Mucosa of stomach (tissue), 1 donor: ENCODE data around the gene FILIP1L.

Experiments used
- H3K27me3 ChIP-seq: one replicate; pipeline ENCODE4 v1.7.0; 2013; ENCODE audit warnings: mild to moderate bottlenecking, low read length; ENCODE audit not compliant: control insufficient read depth, insufficient read depth
- H3K36me3 ChIP-seq: one replicate; pipeline ENCODE4 v1.7.0; 2013; ENCODE audit warnings: low read length; ENCODE audit not compliant: control insufficient read depth, insufficient read depth
- H3K4me1 ChIP-seq: one replicate; pipeline ENCODE4 v1.7.0; 2013; ENCODE audit warnings: mild to moderate bottlenecking, low read length; ENCODE audit not compliant: control insufficient read depth, insufficient read depth
- H3K4me3 ChIP-seq: one replicate; pipeline ENCODE4 v1.7.0; 2013; ENCODE audit warnings: low read length
- H3K9ac ChIP-seq: one replicate; pipeline ENCODE4 v1.7.0; 2013; ENCODE audit warnings: mild to moderate bottlenecking, low read length, moderate library complexity
- H3K9me3 ChIP-seq: one replicate; pipeline ENCODE4 v1.7.0; 2013; ENCODE audit warnings: mild to moderate bottlenecking, low read length, moderate library complexity; ENCODE audit not compliant: control insufficient read depth
- donor health status: Pancreatic carcinoma.

Gene FILIP1L

GRCh38 chr3:100149713-100150415 lies 35.6 kb upstream of the FILIP1L start:
- no peak overlapping the region for H3K9ac ChIP-seq
- no peak overlapping the region for H3K4me3 ChIP-seq
- H3K27me3 ChIP-seq: no peaks in the 10 kb centered on the region
- no peaks in the 10 kb centered on the region for H3K36me3 ChIP-seq
- H3K4me1 ChIP-seq: peaks cover 12% of the 10 kb centered on the region
- no peaks in the 10 kb centered on the region for H3K9me3 ChIP-seq

- Histone ChIP-seq H3K4me3 (no peak overlapping the region), H3K4me1 (peaks cover 12% of the 10 kb centered on the region), H3K9ac (no peak overlapping the region)
Observed at GRCh38 chr3:100149130-100149529, 34.8 kb upstream of the FILIP1L start.

GRCh38 chr3:100144255-100144866 lies 30.1 kb upstream of the FILIP1L start:
- Histone ChIP-seq H3K4me3 (no peak overlapping the region), H3K9me3 (no peaks in the 10 kb centered on the region), H3K9ac (no peak overlapping the region), H3K36me3 (no peaks in the 10 kb centered on the region), H3K4me1 (peaks cover 7% of the 10 kb centered on the region), H3K27me3 (no peaks in the 10 kb centered on the region)

More at GRCh38 chr3:100149130-100149529, 34.8 kb upstream of the FILIP1L start:
- Histone ChIP-seq H3K36me3 (no peaks in the 10 kb centered on the region), H3K9me3 (no peaks in the 10 kb centered on the region), H3K27me3 (no peaks in the 10 kb centered on the region)

- Histone ChIP-seq H3K9ac (no peak overlapping the region), H3K4me1 (no peaks in the 10 kb centered on the region), H3K36me3 (no peaks in the 10 kb centered on the region), H3K27me3 (no peaks in the 10 kb centered on the region), H3K4me3 (no peak overlapping the region), H3K9me3 (no peaks in the 10 kb centered on the region)
Observed at GRCh38 chr3:100141586-100141985, 27.3 kb upstream of the FILIP1L start.

- H3K9me3 ChIP-seq: no peaks in the 10 kb centered on the region
- H3K4me3 ChIP-seq: no peak overlapping the region
- no peaks in the 10 kb centered on the region for H3K27me3 ChIP-seq
- no peak overlapping the region for H3K9ac ChIP-seq
- no peaks in the 10 kb centered on the region for H3K36me3 ChIP-seq
- no peaks in the 10 kb centered on the region for H3K4me1 ChIP-seq
Observed at GRCh38 chr3:100140976-100141375, 26.7 kb upstream of the FILIP1L start.

GRCh38 chr3:100136921-100137320 lies 22.6 kb upstream of the FILIP1L start:
- Histone ChIP-seq H3K9me3 (no peaks in the 10 kb centered on the region), H3K4me3 (no peak overlapping the region), H3K4me1 (no peaks in the 10 kb centered on the region), H3K27me3 (no peaks in the 10 kb centered on the region), H3K9ac (no peak overlapping the region), H3K36me3 (no peaks in the 10 kb centered on the region)

- Histone ChIP-seq H3K9me3 (no peaks in the 10 kb centered on the region), H3K4me1 (no peaks in the 10 kb centered on the region), H3K4me3 (no peak overlapping the region)
Observed at GRCh38 chr3:100131241-100131640, 16.9 kb upstream of the FILIP1L start.

GRCh38 chr3:100129941-100130340 lies 15.6 kb upstream of the FILIP1L start:
- H3K4me3 ChIP-seq: no peak overlapping the region
- H3K4me1 ChIP-seq: no peaks in the 10 kb centered on the region
- H3K36me3 ChIP-seq: no peaks in the 10 kb centered on the region
- H3K27me3 ChIP-seq: no peaks in the 10 kb centered on the region
- no peak overlapping the region for H3K9ac ChIP-seq
- H3K9me3 ChIP-seq: no peaks in the 10 kb centered on the region

More at GRCh38 chr3:100131241-100131640, 16.9 kb upstream of the FILIP1L start:
- no peaks in the 10 kb centered on the region for H3K36me3 ChIP-seq
- H3K27me3 ChIP-seq: no peaks in the 10 kb centered on the region
- H3K9ac ChIP-seq: no peak overlapping the region

GRCh38 chr3:100128565-100128964 lies 14.3 kb upstream of the FILIP1L start:
- Histone ChIP-seq H3K27me3 (no peaks in the 10 kb centered on the region), H3K4me1 (no peaks in the 10 kb centered on the region), H3K4me3 (no peak overlapping the region), H3K9ac (no peak overlapping the region), H3K9me3 (no peaks in the 10 kb centered on the region), H3K36me3 (no peaks in the 10 kb centered on the region)

GRCh38 chr3:100127792-100128191 lies 13.5 kb upstream of the FILIP1L start:
- Histone ChIP-seq H3K27me3 (no peaks in the 10 kb centered on the region), H3K36me3 (no peaks in the 10 kb centered on the region), H3K9ac (no peak overlapping the region), H3K9me3 (no peaks in the 10 kb centered on the region), H3K4me1 (no peaks in the 10 kb centered on the region), H3K4me3 (no peak overlapping the region)

- H3K9ac ChIP-seq: no peak overlapping the region
Observed at GRCh38 chr3:100125161-100125938, 11.0 kb upstream of the FILIP1L start.

GRCh38 chr3:100124201-100124761 lies 10.0 kb upstream of the FILIP1L start:
- no peaks in the 10 kb centered on the region for H3K9me3 ChIP-seq
- no peak overlapping the region for H3K9ac ChIP-seq
- H3K4me1 ChIP-seq: no peaks in the 10 kb centered on the region
- no peaks in the 10 kb centered on the region for H3K27me3 ChIP-seq
- H3K36me3 ChIP-seq: no peaks in the 10 kb centered on the region
- no peak overlapping the region for H3K4me3 ChIP-seq

More at GRCh38 chr3:100125161-100125938, 11.0 kb upstream of the FILIP1L start:
- Histone ChIP-seq H3K9me3 (no peaks in the 10 kb centered on the region), H3K4me3 (no peak overlapping the region), H3K36me3 (no peaks in the 10 kb centered on the region), H3K4me1 (no peaks in the 10 kb centered on the region), H3K27me3 (no peaks in the 10 kb centered on the region)
